Trophoblast cell (in vitro differentiated cells and primary cell): Measurements from ENCODE around the gene MANEA.

Source experiments
- DNase-seq, 2 donors: peaks; one replicate each; pipeline ENCODE4 v3.0.0-alpha.2; 2016
- H2AFZ ChIP-seq: 2 replicates; pipeline ENCODE4 v1.6.1; 2013; ENCODE audit warnings: low read length, moderate library complexity, mild to moderate bottlenecking; ENCODE audit not compliant: insufficient read depth, poor library complexity
- H2AK5ac ChIP-seq: 2 replicates; pipeline ENCODE4 v1.6.1; 2013; ENCODE audit warnings: mild to moderate bottlenecking, low read length
- H2BK120ac ChIP-seq: 2 replicates; pipeline ENCODE4 v1.6.1; 2013; ENCODE audit warnings: low read length, mild to moderate bottlenecking, moderate library complexity; ENCODE audit not compliant: insufficient read depth, poor library complexity
- H2BK12ac ChIP-seq: 2 replicates; pipeline ENCODE4 v1.6.1; 2013; ENCODE audit warnings: mild to moderate bottlenecking, low read length, moderate library complexity
- H2BK5ac ChIP-seq: 2 replicates; pipeline ENCODE4 v1.6.1; 2013; ENCODE audit warnings: low read length, low read depth, moderate library complexity, mild to moderate bottlenecking; ENCODE audit not compliant: poor library complexity
- H3K14ac ChIP-seq: 2 replicates; pipeline ENCODE4 v1.6.1; 2013; ENCODE audit warnings: mild to moderate bottlenecking, low read length
- H3K18ac ChIP-seq: 2 replicates; pipeline ENCODE4 v1.6.1; 2013; ENCODE audit warnings: mild to moderate bottlenecking, low read length
- H3K23ac ChIP-seq: 2 replicates; pipeline ENCODE4 v1.6.1; 2013; ENCODE audit warnings: low read length
- H3K27ac ChIP-seq: 2 replicates; pipeline ENCODE4 v1.5.1; 2013; ENCODE audit warnings: low read depth, mild to moderate bottlenecking, inconsistent platforms, low read length, moderate library complexity
- H3K27me3 ChIP-seq: 2 replicates; pipeline ENCODE4 v1.6.1; 2013; ENCODE audit warnings: inconsistent platforms, mild to moderate bottlenecking, low read length, moderate library complexity; ENCODE audit not compliant: insufficient read depth
- H3K36me3 ChIP-seq, 2 experiments: 1 replicate in 1 of 2; 2 replicates in 1 of 2; pipeline ENCODE4 v1.6.1; 2013; ENCODE audit warnings: low read length in 2 of 2, mild to moderate bottlenecking in 2 of 2, moderate library complexity in 1 of 2; ENCODE audit not compliant: insufficient read depth in 2 of 2, control insufficient read depth in 1 of 2
- H3K4ac ChIP-seq: 2 replicates; pipeline ENCODE4 v1.6.1; 2013; ENCODE audit warnings: low read depth, mild to moderate bottlenecking, low read length, moderate library complexity
- H3K4me1 ChIP-seq, 2 experiments: 1 replicate in 1 of 2; 2 replicates in 1 of 2; pipeline ENCODE4 v1.6.1; 2013; ENCODE audit warnings: low read length in 2 of 2, mild to moderate bottlenecking in 2 of 2, moderate library complexity in 1 of 2; ENCODE audit not compliant: insufficient read depth in 2 of 2, control insufficient read depth in 1 of 2
- H3K4me2 ChIP-seq: 2 replicates; pipeline ENCODE4 v1.6.1; 2013; ENCODE audit warnings: inconsistent platforms, mild to moderate bottlenecking, low read length, moderate library complexity
- H3K4me3 ChIP-seq: 2 replicates; pipeline ENCODE4 v1.5.1; 2013; ENCODE audit warnings: mild to moderate bottlenecking, low read depth, low read length, inconsistent platforms
- H3K79me1 ChIP-seq: one replicate; pipeline ENCODE4 v1.6.1; 2013; ENCODE audit warnings: low read length
- H3K79me2 ChIP-seq: 2 replicates; pipeline ENCODE4 v1.6.1; 2013; ENCODE audit warnings: low read length, mild to moderate bottlenecking; ENCODE audit not compliant: control insufficient read depth, insufficient read depth, poor library complexity
- H3K9ac ChIP-seq: 2 replicates; pipeline ENCODE4 v1.6.1; 2013; ENCODE audit warnings: mild to moderate bottlenecking, low read length
- H3K9me3 ChIP-seq: 2 replicates; pipeline ENCODE4 v1.6.1; 2013; ENCODE audit warnings: low read depth, mild to moderate bottlenecking, control low read depth, inconsistent platforms, low read length; ENCODE audit not compliant: insufficient read depth
- H4K12ac ChIP-seq: 2 replicates; pipeline ENCODE4 v1.6.1; 2013; ENCODE audit warnings: low read depth, mild to moderate bottlenecking, low read length, moderate library complexity
- H4K8ac ChIP-seq: 2 replicates; pipeline ENCODE4 v1.6.1; 2013; ENCODE audit warnings: low read depth, mild to moderate bottlenecking, low read length, moderate library complexity
- H4K91ac ChIP-seq: one replicate; pipeline ENCODE4 v1.6.1; 2013; ENCODE audit warnings: low read depth, mild to moderate bottlenecking, low read length, moderate library complexity
- WGBS: extraction: QIAGEN DNeasy Blood & Tissue Kit; methylation state at CpG from one replicate; pipeline ENCODE4 v1.1.7; 2013; ENCODE audit warnings: missing lambda C conversion rate; ENCODE audit not compliant: insufficient read length, insufficient coverage; ENCODE audit errors: extremely low coverage; 5-methylcytosine and 5-hydroxymethylcytosine counted together

Gene MANEA

GRCh38 chr6:95547043-95547442, 30.3 kb upstream of the MANEA start:
- no peak overlapping the region for H4K8ac ChIP-seq
- no peak overlapping the region for H2BK120ac ChIP-seq
- H3K4ac ChIP-seq, result no peak overlapping the region
- no peak overlapping the region for H3K4me2 ChIP-seq
- no peaks in the 10 kb centered on the region for H3K79me1 ChIP-seq
- H3K4me1 ChIP-seq, result no peaks in the 10 kb centered on the region
- no peak overlapping the region for H2BK5ac ChIP-seq
- no peak overlapping the region for H4K91ac ChIP-seq
- WGBS, result no CpG with 5 or more reads among the region's 1 CpG
- no peak overlapping the region for H3K4me3 ChIP-seq
- no peak overlapping the region for H3K9ac ChIP-seq
- no peak overlapping the region for H3K23ac ChIP-seq
- H3K36me3 ChIP-seq, result no peaks in the 10 kb centered on the region
- no peak overlapping the region for H2AK5ac ChIP-seq
- no peaks in the 10 kb centered on the region for H3K27me3 ChIP-seq
- no peak overlapping the region for H2BK12ac ChIP-seq
- H3K79me2 ChIP-seq, result no peaks in the 10 kb centered on the region
- H2AFZ ChIP-seq, result no peak overlapping the region
- H3K14ac ChIP-seq, result no peak overlapping the region
- no peak overlapping the region for H3K27ac ChIP-seq
- DNase-seq, result no peak
- H3K18ac ChIP-seq, result no peak overlapping the region
- H3K9me3 ChIP-seq, result no peaks in the 10 kb centered on the region
- no peak overlapping the region for H4K12ac ChIP-seq

GRCh38 chr6:95548188-95548786, 29.0 kb upstream of the MANEA start:
- no peak overlapping the region for H2AFZ ChIP-seq
- no peak overlapping the region for H2AK5ac ChIP-seq
- H3K9me3 ChIP-seq, result no peaks in the 10 kb centered on the region
- H3K79me1 ChIP-seq, result no peaks in the 10 kb centered on the region
- no peak overlapping the region for H3K18ac ChIP-seq
- no peak overlapping the region for H3K27ac ChIP-seq
- no peak overlapping the region for H3K4me3 ChIP-seq
- H2BK120ac ChIP-seq, result no peak overlapping the region
- H3K4me1 ChIP-seq, result no peaks in the 10 kb centered on the region
- DNase-seq, result no peak
- H3K4me2 ChIP-seq, result no peak overlapping the region
- H2BK12ac ChIP-seq, result no peak overlapping the region
- H3K36me3 ChIP-seq, result no peaks in the 10 kb centered on the region
- no peak overlapping the region for H3K23ac ChIP-seq
- no peak overlapping the region for H4K8ac ChIP-seq
- WGBS, result no CpG with 5 or more reads among the region's 3 CpGs
- no peaks in the 10 kb centered on the region for H3K27me3 ChIP-seq
- H4K12ac ChIP-seq, result no peak overlapping the region
- H3K4ac ChIP-seq, result no peak overlapping the region
- H2BK5ac ChIP-seq, result no peak overlapping the region
- H3K14ac ChIP-seq, result no peak overlapping the region
- H3K79me2 ChIP-seq, result no peaks in the 10 kb centered on the region
- H3K9ac ChIP-seq, result no peak overlapping the region
- H4K91ac ChIP-seq, result no peak overlapping the region

GRCh38 chr6:95551678-95552324, 25.5 kb upstream of the MANEA start:
- no CpG with 5 or more reads among the region's 5 CpGs for WGBS
- no peak overlapping the region for H3K4me2 ChIP-seq
- H3K36me3 ChIP-seq, result no peaks in the 10 kb centered on the region
- no peak overlapping the region for H2AK5ac ChIP-seq
- no peak for DNase-seq
- no peak overlapping the region for H2AFZ ChIP-seq
- no peaks in the 10 kb centered on the region for H3K4me1 ChIP-seq
- no peak overlapping the region for H3K4ac ChIP-seq
- no peak overlapping the region for H3K23ac ChIP-seq
- no peaks in the 10 kb centered on the region for H3K27me3 ChIP-seq
- H3K14ac ChIP-seq, result no peak overlapping the region
- no peak overlapping the region for H4K12ac ChIP-seq
- H3K18ac ChIP-seq, result no peak overlapping the region
- no peak overlapping the region for H2BK12ac ChIP-seq
- no peak overlapping the region for H3K4me3 ChIP-seq
- no peaks in the 10 kb centered on the region for H3K79me2 ChIP-seq
- no peak overlapping the region for H3K27ac ChIP-seq
- H3K79me1 ChIP-seq, result no peaks in the 10 kb centered on the region
- H4K91ac ChIP-seq, result no peak overlapping the region
- no peak overlapping the region for H2BK120ac ChIP-seq
- H2BK5ac ChIP-seq, result no peak overlapping the region
- no peaks in the 10 kb centered on the region for H3K9me3 ChIP-seq
- H3K9ac ChIP-seq, result no peak overlapping the region
- no peak overlapping the region for H4K8ac ChIP-seq

- no CpG with 5 or more reads among the region's 1 CpG for WGBS
- no peak overlapping the region for H4K8ac ChIP-seq
- no peak overlapping the region for H2AFZ ChIP-seq
Measured at GRCh38 chr6:95553880-95554279, 23.5 kb upstream of the MANEA start.

More at GRCh38 chr6:95553880-95554279, 23.5 kb upstream of the MANEA start:
- Histone ChIP-seq H4K12ac (no peak overlapping the region), H2BK5ac (no peak overlapping the region), H2AK5ac (no peak overlapping the region), H3K4me1 (no peaks in the 10 kb centered on the region), H2BK120ac (no peak overlapping the region), H3K4me2 (no peak overlapping the region), H3K27ac (no peak overlapping the region), H3K18ac (no peak overlapping the region), H3K9ac (no peak overlapping the region), H4K91ac (no peak overlapping the region), H3K4ac (no peak overlapping the region), H3K23ac (no peak overlapping the region), H3K27me3 (no peaks in the 10 kb centered on the region), H3K79me1 (no peaks in the 10 kb centered on the region), H3K14ac (no peak overlapping the region), H2BK12ac (no peak overlapping the region), H3K36me3 (no peaks in the 10 kb centered on the region), H3K4me3 (no peak overlapping the region), H3K9me3 (no peaks in the 10 kb centered on the region), H3K79me2 (no peaks in the 10 kb centered on the region)
- DNase-seq, result no peak
